MM.1S (cell line): ENCODE data around the gene LARP6.

ENCODE experiments used
- EZH2 ChIP-seq: fragments of 300-600 bp; sonication (generic); optimal IDR thresholded peaks from 2 replicates; pipeline ENCODE3; 2017; ENCODE audit warnings: low read depth, mild to moderate bottlenecking, antibody characterized with exemption, low read length, mixed read lengths
- TF ChIP-seq, protein P1 (sequence below): fragments of 300-600 bp; sonication (generic); IDR thresholded peaks from 2 replicates; pipeline ENCODE4 v1.5.1; 2016; ENCODE audit warnings: antibody characterized with exemption, low read length, mixed read lengths

DNA sequence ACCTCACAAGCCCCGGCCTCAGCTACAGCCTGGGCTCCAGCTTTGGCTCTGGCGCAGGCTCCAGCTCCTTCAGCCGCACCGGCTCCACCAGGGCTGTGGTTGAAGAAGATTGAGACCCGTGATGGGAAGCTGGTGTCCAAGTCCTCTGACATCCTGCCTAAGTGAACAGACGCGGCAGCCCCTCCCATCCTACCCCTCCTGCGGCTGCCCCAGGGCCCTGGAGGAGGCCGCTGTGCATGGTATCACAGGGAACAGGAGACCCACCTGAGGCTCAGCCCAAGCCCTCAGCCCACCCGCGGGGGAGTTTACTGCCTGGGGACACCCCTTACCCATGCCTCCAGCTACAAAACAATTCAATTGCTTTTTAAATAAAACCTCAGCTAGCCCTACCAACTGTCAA is 6.0 kb upstream of the LARP6 start:
- TF ChIP-seq, protein P1, sequence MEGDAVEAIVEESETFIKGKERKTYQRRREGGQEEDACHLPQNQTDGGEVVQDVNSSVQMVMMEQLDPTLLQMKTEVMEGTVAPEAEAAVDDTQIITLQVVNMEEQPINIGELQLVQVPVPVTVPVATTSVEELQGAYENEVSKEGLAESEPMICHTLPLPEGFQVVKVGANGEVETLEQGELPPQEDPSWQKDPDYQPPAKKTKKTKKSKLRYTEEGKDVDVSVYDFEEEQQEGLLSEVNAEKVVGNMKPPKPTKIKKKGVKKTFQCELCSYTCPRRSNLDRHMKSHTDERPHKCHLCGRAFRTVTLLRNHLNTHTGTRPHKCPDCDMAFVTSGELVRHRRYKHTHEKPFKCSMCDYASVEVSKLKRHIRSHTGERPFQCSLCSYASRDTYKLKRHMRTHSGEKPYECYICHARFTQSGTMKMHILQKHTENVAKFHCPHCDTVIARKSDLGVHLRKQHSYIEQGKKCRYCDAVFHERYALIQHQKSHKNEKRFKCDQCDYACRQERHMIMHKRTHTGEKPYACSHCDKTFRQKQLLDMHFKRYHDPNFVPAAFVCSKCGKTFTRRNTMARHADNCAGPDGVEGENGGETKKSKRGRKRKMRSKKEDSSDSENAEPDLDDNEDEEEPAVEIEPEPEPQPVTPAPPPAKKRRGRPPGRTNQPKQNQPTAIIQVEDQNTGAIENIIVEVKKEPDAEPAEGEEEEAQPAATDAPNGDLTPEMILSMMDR: no peak
- no peak for TF ChIP-seq EZH2
